ENCODE measurements around the gene RBMS3. TPM values are rescaled to one million over a fixed set of nuclear protein-coding genes. Genes with fewer than 3 reads are reported as not detected.
A peak's percentile ranks its signal among the peaks of the same experiment; 100 is the strongest.

Gene RBMS3
- total and polyA plus RNA-seq, 2 experiments from 2014 or later, result 20.8 TPM

DNA sequence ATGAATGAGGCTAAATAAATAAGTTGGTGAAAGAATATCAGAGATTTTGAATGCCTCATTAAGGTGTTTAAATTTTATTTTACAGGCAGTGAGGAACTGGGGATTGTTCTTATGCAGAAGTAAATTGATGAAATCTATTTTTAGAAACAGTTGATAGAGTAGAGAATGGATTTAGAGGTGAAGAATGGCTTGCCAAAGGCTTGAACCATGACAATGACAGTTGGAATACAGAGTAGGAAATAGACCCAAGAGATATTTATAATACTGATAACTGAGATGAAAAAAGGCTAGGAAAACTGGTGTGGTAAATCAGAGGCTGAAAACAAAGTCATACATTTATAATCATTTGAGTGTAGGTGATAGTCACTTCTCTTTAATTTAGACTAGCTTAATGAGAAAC is 39.0 kb upstream of the RBMS3 start:
- TF ChIP-seq, protein P1, sequence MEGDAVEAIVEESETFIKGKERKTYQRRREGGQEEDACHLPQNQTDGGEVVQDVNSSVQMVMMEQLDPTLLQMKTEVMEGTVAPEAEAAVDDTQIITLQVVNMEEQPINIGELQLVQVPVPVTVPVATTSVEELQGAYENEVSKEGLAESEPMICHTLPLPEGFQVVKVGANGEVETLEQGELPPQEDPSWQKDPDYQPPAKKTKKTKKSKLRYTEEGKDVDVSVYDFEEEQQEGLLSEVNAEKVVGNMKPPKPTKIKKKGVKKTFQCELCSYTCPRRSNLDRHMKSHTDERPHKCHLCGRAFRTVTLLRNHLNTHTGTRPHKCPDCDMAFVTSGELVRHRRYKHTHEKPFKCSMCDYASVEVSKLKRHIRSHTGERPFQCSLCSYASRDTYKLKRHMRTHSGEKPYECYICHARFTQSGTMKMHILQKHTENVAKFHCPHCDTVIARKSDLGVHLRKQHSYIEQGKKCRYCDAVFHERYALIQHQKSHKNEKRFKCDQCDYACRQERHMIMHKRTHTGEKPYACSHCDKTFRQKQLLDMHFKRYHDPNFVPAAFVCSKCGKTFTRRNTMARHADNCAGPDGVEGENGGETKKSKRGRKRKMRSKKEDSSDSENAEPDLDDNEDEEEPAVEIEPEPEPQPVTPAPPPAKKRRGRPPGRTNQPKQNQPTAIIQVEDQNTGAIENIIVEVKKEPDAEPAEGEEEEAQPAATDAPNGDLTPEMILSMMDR (IDR thresholded peaks at IDR 0.05; ENCODE audit: low read depth, low read length), result no peak
- Histone ChIP-seq H3K4me3 (no peak overlapping the region), H3K4me1 (ENCODE audit: low read depth) (no peaks in the 10 kb centered on the region), H3K9me3 (ENCODE audit: low read depth) (no peaks in the 10 kb centered on the region), H3K27me3 (no peaks in the 10 kb centered on the region), H3K36me3 (no peaks in the 10 kb centered on the region), H3K27ac (no peak overlapping the region)
- no peak for DNase-seq (ENCODE audit: low read depth in 1 of 2, low spot score in 1 of 2)

DNA sequence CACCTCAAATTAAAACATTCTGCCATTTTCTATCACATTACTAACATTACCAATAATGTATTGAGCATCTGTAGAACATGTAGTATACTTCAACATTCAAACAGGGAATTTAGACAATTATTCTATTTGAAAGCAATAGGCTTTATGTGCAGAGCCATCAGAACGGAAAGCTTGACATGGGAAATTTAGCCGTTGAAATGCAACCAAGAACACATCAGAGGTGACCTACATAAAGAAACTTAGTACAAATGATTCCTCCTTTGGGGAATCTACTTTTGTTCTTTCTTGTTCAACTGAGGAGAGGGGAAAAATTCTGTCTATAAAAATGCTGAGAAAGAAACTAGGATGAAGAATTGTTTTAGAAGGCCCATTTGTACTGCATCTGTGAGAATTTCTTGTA is 38.6 kb upstream of the RBMS3 start:
- H3K27me3 ChIP-seq, result no peaks in the 10 kb centered on the region
- no peaks in the 10 kb centered on the region for H3K4me1 ChIP-seq (ENCODE audit: low read depth)

DNA sequence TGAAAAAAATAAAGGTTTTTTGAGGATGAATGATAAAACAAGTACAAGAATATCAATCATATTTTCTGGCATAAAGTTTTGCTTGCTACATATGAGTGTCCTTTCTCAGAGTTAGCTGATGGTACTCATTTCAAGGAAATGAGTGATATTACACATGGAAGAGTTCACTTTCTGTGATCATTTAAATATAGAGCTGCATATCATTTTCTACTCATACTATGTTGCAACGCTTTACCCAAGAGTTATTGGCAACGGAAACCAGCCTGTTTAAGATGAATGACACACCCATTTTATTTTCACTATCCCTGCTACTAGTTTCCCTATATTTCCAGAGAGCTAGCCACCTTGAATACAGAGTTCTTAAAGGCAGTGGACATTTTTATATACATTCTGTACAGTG is 35.4 kb upstream of the RBMS3 start:
- TF ChIP-seq, protein P1 (IDR thresholded peaks at IDR 0.05; ENCODE audit: low read depth, low read length), result no peak
- peak in 1 of 2 donors; percentile 35 for DNase-seq (ENCODE audit: low read depth in 1 of 2, low spot score in 1 of 2)
- H3K4me1 ChIP-seq (ENCODE audit: low read depth), result no peaks in the 10 kb centered on the region
- no peak overlapping the region for H3K4me3 ChIP-seq
- H3K9me3 ChIP-seq (ENCODE audit: low read depth), result no peaks in the 10 kb centered on the region
- no peak overlapping the region for H3K27ac ChIP-seq
- H3K27me3 ChIP-seq, result no peaks in the 10 kb centered on the region
- H3K36me3 ChIP-seq, result no peaks in the 10 kb centered on the region

More for the DNA sequence above, 38.6 kb upstream of the RBMS3 start:
- Histone ChIP-seq H3K4me3 (no peak overlapping the region), H3K9me3 (ENCODE audit: low read depth) (no peaks in the 10 kb centered on the region), H3K36me3 (no peaks in the 10 kb centered on the region), H3K27ac (no peak overlapping the region)
- DNase-seq (ENCODE audit: low read depth in 1 of 2, low spot score in 1 of 2), result no peak
- TF ChIP-seq, protein P1 (IDR thresholded peaks at IDR 0.05; ENCODE audit: low read depth, low read length), result no peak

DNA sequence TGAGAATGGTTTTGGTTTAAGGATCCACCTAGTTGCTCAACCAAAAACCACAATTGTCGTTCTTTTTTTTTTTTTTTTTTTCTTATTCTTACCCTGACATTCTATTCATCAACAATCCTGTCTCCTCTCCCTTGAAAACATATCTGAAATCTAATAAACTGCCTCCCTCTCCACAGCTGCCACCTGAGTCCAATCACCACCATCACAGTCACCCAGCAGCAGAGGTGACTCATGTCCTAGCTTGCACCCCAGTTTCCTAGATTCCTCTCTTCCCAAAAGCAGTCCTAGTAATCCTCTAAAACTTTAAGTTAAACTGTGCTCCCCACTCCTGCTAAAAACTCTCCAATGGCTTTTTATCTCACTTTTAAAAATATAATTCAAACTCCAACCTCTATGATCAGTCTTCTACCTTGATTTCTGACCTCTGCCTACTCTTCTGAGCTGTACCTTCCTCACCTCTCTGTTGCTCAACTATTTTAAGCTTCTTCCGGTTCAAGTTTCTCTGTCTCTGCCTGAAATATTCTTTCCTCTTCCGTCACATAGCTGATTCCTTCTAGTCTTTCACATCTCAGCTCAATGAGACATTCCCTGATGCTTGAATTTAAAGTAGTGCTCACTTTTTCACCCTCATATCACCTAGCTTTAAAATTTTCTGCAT is 33.7 kb upstream of the RBMS3 start:
- H3K9me3 ChIP-seq (ENCODE audit: low read depth), result no peaks in the 10 kb centered on the region
- TF ChIP-seq, protein P1 (IDR thresholded peaks at IDR 0.05; ENCODE audit: low read depth, low read length), result no peak
- DNase-seq (ENCODE audit: low read depth in 1 of 2, low spot score in 1 of 2), result no peak
- H3K4me1 ChIP-seq (ENCODE audit: low read depth), result no peaks in the 10 kb centered on the region
- no peak overlapping the region for H3K27ac ChIP-seq
- no peak overlapping the region for H3K4me3 ChIP-seq
- H3K36me3 ChIP-seq, result no peaks in the 10 kb centered on the region
- no peaks in the 10 kb centered on the region for H3K27me3 ChIP-seq

DNA sequence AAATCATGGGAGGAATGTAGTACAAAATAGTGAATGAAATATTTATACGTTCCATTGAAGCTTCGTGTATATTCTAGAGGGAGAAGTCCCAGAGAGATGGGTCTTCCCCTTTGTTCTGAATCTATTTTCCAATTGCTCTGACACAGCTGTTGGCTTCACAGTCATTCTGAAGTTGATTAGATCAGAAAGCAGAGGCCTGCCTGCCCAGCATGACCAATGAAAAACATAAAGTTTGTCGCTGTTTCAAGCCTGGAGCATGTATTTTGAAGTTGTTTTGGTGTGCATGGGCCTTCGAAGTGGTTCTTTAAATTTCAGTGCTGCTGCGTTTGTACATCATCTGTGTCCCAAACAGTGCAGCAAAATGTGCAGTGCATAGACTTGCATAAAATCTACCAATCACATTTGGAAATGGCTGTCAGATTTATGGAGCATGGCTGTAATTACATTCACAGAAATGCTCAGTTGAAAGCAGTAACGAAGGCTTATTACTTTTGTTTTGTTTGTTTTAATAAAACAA is 31.0 kb upstream of the RBMS3 start:
- Histone ChIP-seq H3K9me3 (ENCODE audit: low read depth) (no peaks in the 10 kb centered on the region), H3K36me3 (no peaks in the 10 kb centered on the region), H3K27me3 (no peaks in the 10 kb centered on the region), H3K4me3 (no peak overlapping the region), H3K4me1 (ENCODE audit: low read depth) (no peaks in the 10 kb centered on the region), H3K27ac (no peak overlapping the region)
- DNase-seq (ENCODE audit: low read depth in 1 of 2, low spot score in 1 of 2), result no peak
- TF ChIP-seq, protein P1 (IDR thresholded peaks at IDR 0.05; ENCODE audit: low read depth, low read length), result no peak
